D341Med (cell line): ENCODE data around the gene CROCC2.

Experiments used
- DNase-seq: peaks from one replicate; pipeline ENCODE4 v3.0.0; 2012; ENCODE audit warnings: low spot score

CROCC2 gene

GRCh38 chr2:240933966-240934700, 28.0 kb downstream of the CROCC2 start:
- DNase-seq: no peak

- no peak for DNase-seq
Observed at GRCh38 chr2:240934701-240935102, 28.6 kb downstream of the CROCC2 start.

GRCh38 chr2:240935103-240935876, 29.2 kb downstream of the CROCC2 start:
- no peak for DNase-seq

DNA sequence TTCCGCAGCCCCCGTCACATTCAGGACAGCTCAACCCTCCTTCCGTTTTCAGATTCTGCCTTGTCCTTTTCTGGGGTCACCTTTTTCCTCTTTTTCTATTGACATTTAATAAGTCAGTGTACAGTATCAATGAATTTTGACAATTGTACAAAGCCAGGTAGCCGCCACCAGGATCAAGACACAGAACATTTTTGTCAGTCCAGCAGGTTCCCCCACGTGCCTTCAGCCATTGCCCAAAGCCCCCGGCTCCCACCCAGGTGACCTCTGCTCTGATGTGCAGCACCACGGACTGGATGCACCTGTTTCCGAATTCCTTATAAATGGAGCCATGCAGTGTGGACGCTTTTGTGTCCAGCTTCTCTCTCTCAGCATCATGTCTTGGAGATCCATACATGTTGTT, 30.0 kb downstream of the CROCC2 start:
- DNase-seq: no peak

DNA sequence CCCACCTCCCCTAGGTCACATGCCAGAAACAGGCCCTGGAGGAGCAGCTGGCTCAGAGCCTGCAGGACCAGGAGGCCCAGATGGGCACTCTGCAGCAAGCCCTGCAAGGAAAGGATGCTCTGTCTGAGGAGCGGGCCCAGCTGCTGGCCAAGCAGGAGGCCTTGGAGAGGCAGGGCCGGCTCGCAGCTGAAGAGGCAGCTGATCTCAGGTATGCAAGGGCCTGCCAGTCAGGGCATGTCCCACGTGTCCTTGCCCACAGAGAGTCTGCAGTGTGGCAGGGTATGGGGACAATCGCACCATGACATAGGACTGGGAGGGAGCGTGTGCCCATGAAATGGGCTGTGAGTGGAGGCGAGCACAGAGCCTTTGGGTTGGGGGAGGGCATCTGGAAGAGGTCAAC, 39.9 kb downstream of the CROCC2 start:
- no peak for DNase-seq

DNA sequence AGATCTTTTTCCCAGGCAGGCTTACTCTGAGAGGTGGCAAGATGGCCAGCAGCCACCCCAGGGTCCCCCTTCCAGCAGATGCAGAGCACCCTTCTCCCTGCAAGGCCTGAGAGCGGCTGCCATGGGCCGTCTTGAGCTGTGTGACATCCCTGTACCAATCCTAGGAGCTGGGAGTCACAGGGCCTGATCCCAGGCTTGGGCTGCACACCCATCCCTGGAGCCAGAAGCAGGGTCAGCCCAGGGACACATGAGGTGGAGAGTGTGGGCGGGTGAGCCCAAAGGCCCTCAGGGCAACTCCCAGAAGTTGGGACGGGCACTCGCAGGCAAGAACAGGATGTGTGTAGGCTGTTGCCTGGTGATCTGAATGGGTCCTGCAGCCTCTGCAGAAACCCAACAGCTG, 40.5 kb downstream of the CROCC2 start:
- DNase-seq: no peak

DNA sequence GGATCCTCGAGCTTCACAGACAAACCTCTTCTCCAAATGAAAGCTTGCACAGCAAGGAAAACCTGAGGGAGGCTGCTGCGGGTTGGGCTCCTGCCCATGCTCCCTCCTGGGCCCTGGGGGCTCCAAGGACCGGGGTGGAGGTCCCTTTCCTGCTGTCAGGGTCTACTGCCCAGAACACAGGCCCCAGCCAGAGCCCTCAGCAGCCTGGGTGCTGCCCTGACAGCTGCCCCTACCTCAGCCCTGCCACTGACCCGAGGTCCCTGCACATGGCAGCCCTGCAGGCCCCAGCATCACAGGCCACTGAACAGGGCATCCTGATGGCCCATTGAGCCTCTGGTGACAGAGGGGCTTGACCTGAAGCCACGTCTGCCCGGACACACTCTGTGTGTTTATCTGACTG, 41.0 kb downstream of the CROCC2 start:
- DNase-seq: no peak

DNA sequence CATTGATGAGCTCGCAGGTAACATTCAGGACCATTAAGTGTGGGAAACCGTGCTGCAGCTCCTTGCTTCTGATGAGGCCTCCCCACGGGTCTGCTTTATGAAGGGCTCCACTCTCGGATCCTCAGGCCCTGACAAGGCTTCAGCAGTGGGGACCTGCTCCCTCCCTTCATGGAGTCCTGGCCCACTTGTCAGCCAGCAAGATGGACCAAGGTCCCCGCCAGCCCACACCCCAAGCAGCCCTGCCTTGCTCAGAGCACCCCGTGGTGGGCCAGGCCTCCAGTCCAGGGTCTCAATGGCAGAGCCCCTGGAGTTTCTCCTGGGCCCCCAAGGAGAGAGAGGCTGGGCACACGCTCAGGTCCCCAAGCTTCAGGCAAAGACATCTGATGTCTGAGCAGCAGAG, 41.5 kb downstream of the CROCC2 start:
- DNase-seq: no peak

- DNase-seq: no peak
Observed at GRCh38 chr2:240948086-240948485, 42.0 kb downstream of the CROCC2 start.

GRCh38 chr2:240948905-240949790, 43.0 kb downstream of the CROCC2 start:
- DNase-seq: no peak

GRCh38 chr2:240949791-240950705, 43.9 kb downstream of the CROCC2 start:
- DNase-seq: no peak

GRCh38 chr2:240951045-240951594, 45.0 kb downstream of the CROCC2 start:
- no peak for DNase-seq

GRCh38 chr2:240952496-240953246, 46.5 kb downstream of the CROCC2 start:
- DNase-seq: no peak

- DNase-seq: no peak
Observed at GRCh38 chr2:240953426-240954410, 47.6 kb downstream of the CROCC2 start.

- no peak for DNase-seq
Observed at GRCh38 chr2:240954436-240955305, 48.5 kb downstream of the CROCC2 start.

GRCh38 chr2:240955306-240956170, 49.4 kb downstream of the CROCC2 start:
- no peak for DNase-seq
